ENCODE results near the gene ANKRD34A. TPM values are rescaled to one million over a fixed set of nuclear protein-coding genes. Genes with fewer than 3 reads are reported as not detected.

ANKRD34A gene
- total RNA-seq, 1 experiment from 2014 or later = 0.50 TPM

- POLR2A ChIA-PET (ENCODE audit: unreplicated experiment) = interaction anchor here (0.6 to 1.0 kb wide), 2 partner anchors 35 to 36 kb away, joined by 4 to 9 read pairs; partner anchors contain the start of gene RBM8A
- no peaks in the 10 kb centered on the region for H3K36me3 ChIP-seq (ENCODE audit: low read depth)
- peak overlapping the region; percentile 49; the same call in 1 of the 2 replicates for H3K4me3 ChIP-seq
- no peaks in the 10 kb centered on the region for H4K20me1 ChIP-seq (ENCODE audit: insufficient read depth)
- CTCF ChIA-PET = interaction anchor here (0.6 to 1.4 kb wide), 4 partner anchors 9 to 241 kb away, joined by 3 to 7 read pairs (median 6); partner anchors contain the start of gene RBM8A
- H3K27me3 ChIP-seq (ENCODE audit: insufficient read depth, low read depth) = peaks cover 17% of the 10 kb centered on the region
- intact Hi-C loops (cut with micrococcal nuclease; ENCODE audit: unreplicated experiment) = loop anchor here (2.0 kb wide), 1 partner anchor 32 kb away; no protein-coding TSS in a partner anchor
- H3K79me2 ChIP-seq (ENCODE audit: low read depth) = no peaks in the 10 kb centered on the region
- no peak for TF ChIP-seq EZH2 (IDR thresholded peaks at IDR 0.05; ENCODE audit: low read depth)
- TF ChIP-seq CTCF (conservative IDR thresholded peaks at IDR 0.05) = no peak
- peak overlapping the region; percentile 84 for H3K4me2 ChIP-seq
- H3F3A ChIP-seq (ENCODE audit: insufficient read depth, low read depth) = peaks cover 14% of the 10 kb centered on the region
- no peaks in the 10 kb centered on the region for H3K9me2 ChIP-seq (ENCODE audit: insufficient read depth)
- no peaks in the 10 kb centered on the region for H3K9me3 ChIP-seq (ENCODE audit: insufficient read depth, low read depth)
- peak overlapping the region; percentile 69 for H2AFZ ChIP-seq
- H3K27ac ChIP-seq = no peak overlapping the region
- H3K4me1 ChIP-seq (replicated peaks; ENCODE audit: insufficient read depth) = peaks cover 31% of the 10 kb centered on the region
- BruUV-seq (replicated peaks) = no TSS peak
- no peak for DNase-seq
Measured at GRCh38 chr1:145962157-145963102, 1.9 kb downstream of the ANKRD34A start.

DNA sequence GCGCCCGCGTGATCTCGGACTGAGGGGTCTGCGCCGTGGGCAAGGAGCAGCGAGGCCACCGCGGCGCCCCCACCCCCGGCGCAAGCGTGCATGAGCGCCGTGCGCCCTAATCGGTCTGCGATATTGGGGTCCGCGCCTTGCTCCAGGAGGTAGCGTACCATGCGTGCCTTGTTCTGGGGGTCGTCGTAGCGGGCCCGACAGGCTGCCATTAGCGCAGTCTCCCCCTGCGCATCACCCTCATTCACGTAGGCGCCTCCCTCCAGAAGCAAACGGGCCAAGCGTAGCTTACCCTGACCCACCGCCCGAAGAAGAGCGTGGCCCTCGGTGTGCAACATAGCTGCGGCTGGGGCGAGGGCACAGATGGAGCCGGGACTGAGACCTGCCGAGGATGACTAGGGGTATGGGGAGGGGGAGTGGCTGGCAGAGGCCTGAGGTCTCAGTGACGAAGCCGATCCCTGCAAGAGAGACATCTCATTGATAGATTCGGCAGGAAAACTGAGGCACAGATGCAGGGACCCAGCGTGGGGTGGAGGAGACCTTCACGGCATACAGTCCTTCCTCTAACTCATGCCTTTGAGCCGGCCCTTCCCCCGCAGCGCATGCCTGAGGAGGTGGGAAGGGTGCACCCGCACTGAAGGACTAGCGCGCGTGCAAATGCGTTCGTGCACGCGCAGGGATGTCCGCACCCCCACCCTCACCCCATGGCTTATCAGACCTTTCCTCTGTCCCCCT is 2.8 kb downstream of the ANKRD34A start:
- peak overlapping the region; percentile 69; the same call in 1 of the 2 replicates for H2AFZ ChIP-seq
- H3K27me3 ChIP-seq (ENCODE audit: insufficient read depth, low read depth) = peaks cover 25% of the 10 kb centered on the region
- H3K36me3 ChIP-seq (ENCODE audit: low read depth) = no peaks in the 10 kb centered on the region
- H3K4me3 ChIP-seq = peak overlapping the region; percentile 49; the same call in 1 of the 2 replicates
- intact Hi-C loops (cut with micrococcal nuclease; ENCODE audit: unreplicated experiment) = loop anchor here (2.0 kb wide), 1 partner anchor 33 kb away; no protein-coding TSS in a partner anchor
- TF ChIP-seq EZH2 (IDR thresholded peaks at IDR 0.05; ENCODE audit: low read depth) (no peak), CTCF (conservative IDR thresholded peaks at IDR 0.05) (no peak)
- BruUV-seq (replicated peaks) = no TSS peak
- H3K9me2 ChIP-seq (ENCODE audit: insufficient read depth) = no peaks in the 10 kb centered on the region
- no peaks in the 10 kb centered on the region for H3K79me2 ChIP-seq (ENCODE audit: low read depth)
- peaks cover 31% of the 10 kb centered on the region for H3K4me1 ChIP-seq (replicated peaks; ENCODE audit: insufficient read depth)
- peaks cover 18% of the 10 kb centered on the region for H3F3A ChIP-seq (ENCODE audit: insufficient read depth, low read depth)
- H3K9me3 ChIP-seq (ENCODE audit: insufficient read depth, low read depth) = no peaks in the 10 kb centered on the region
- no peak overlapping the region for H3K27ac ChIP-seq
- CTCF ChIA-PET = interaction anchor here (1.1 kb wide), 1 partner anchor 240 kb away, joined by 6 read pairs; no protein-coding TSS in a partner anchor
- peak overlapping the region; percentile 84 for H3K4me2 ChIP-seq
- no peak for DNase-seq
- H4K20me1 ChIP-seq (ENCODE audit: insufficient read depth) = no peaks in the 10 kb centered on the region
- POLR2A ChIA-PET (ENCODE audit: unreplicated experiment) = no interaction called here

DNA sequence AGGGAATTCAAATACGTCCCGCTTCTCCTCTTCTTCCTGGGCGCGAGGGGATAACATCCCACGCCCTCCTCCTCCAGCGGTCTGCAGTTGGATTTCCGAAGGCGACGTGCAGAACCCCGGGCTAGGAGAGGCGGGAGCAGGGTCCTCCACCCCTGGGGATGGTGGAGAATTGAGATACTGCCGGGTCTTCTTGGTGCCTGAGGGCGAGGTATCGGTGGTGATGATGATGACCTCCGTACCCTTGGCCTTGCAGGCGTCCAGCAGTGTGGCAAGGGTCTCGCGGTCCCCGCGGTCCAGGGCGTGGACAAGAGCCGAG is 3.3 kb downstream of the ANKRD34A start:
- Histone ChIP-seq H3K27ac (no peak overlapping the region), H3K36me3 (ENCODE audit: low read depth) (no peaks in the 10 kb centered on the region), H3K9me2 (ENCODE audit: insufficient read depth) (no peaks in the 10 kb centered on the region), H3K79me2 (ENCODE audit: low read depth) (no peaks in the 10 kb centered on the region), H3K4me3 (no peak overlapping the region), H3K27me3 (ENCODE audit: insufficient read depth, low read depth) (peaks cover 30% of the 10 kb centered on the region), H4K20me1 (ENCODE audit: insufficient read depth) (no peaks in the 10 kb centered on the region), H3K4me2 (no peak overlapping the region), H3K4me1 (replicated peaks; ENCODE audit: insufficient read depth) (peaks cover 31% of the 10 kb centered on the region), H2AFZ (no peak overlapping the region), H3F3A (ENCODE audit: insufficient read depth, low read depth) (peaks cover 21% of the 10 kb centered on the region), H3K9me3 (ENCODE audit: insufficient read depth, low read depth) (no peaks in the 10 kb centered on the region)
- BruUV-seq (replicated peaks) = no TSS peak
- ChIA-PET CTCF (no interaction called here), POLR2A (ENCODE audit: unreplicated experiment) (no interaction called here)
- TF ChIP-seq EZH2 (IDR thresholded peaks at IDR 0.05; ENCODE audit: low read depth) (no peak), CTCF (conservative IDR thresholded peaks at IDR 0.05) (no peak)
- DNase-seq = no peak
- intact Hi-C loops (cut with micrococcal nuclease; ENCODE audit: unreplicated experiment) = no loop called here

Data from PC-9 (cell line).